A549 treated with GW870086 at 1 μM for 4 hours (cell line): Measurements from ENCODE around the gene SLC16A3. TPM values are rescaled to one million over a fixed set of nuclear protein-coding genes. Genes with fewer than 3 reads are reported as not detected.

Experiments used
- total RNA-seq: library from RNA; stranded (reverse); fragments of 200-300 nt; extraction: Qiagen RNA extraction; gene quantifications from 5 replicates; pipeline ENCODE4 v1.2.3, GENCODE V29; 2022; ENCODE audit warnings: low read depth

SLC16A3 gene
- 130 to 166 TPM (median 152 TPM) in 5 replicates for total RNA-seq

DNA sequence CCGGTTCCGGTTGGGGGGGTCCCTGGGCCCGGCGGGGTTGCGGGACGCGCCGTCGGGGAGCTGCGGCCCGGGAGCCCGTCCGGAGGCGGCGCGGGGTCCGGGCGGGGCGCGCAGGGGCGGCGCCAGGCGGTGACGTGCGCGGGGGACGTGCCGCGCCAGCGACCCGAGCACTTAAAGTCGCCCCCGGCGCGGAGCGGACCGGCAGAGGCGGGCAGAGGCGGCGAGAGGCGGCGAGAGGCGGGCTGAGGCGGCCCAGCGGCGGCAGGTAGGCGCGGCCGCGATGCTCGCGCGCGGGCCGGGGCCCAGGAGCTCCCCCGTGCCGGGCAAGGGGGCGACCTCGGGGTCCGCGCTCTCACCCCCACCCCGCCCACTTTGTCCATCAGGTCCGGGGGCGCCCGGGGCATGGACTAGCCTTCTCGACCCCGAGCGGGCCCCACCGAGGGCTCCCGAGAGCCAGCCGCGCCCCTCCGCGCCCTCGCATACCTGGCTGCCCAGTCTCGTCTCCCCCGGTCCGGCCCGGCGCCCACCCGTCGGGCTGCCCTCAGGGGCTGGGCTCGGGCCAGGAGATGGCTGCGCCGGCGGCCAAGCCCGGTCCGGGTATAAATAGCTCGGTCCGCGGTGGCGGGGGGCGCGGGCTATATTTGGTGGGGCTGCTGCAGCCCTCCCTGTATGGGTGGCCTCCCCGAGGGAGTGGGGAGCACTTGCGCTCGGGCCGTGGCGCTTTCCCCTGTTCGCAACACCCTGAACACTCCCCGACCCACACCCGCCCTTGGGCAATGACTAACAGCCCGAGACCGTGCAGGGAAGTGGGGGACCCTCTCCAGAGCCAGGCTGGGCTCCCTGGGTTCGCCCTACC is at the start of gene SLC16A3:
Gene SLC16A3 (plus strand): TSS at position 201 of the 856 bp plus-strand sequence. CDS start 6,967 bp downstream, outside the sequence.

DNA sequence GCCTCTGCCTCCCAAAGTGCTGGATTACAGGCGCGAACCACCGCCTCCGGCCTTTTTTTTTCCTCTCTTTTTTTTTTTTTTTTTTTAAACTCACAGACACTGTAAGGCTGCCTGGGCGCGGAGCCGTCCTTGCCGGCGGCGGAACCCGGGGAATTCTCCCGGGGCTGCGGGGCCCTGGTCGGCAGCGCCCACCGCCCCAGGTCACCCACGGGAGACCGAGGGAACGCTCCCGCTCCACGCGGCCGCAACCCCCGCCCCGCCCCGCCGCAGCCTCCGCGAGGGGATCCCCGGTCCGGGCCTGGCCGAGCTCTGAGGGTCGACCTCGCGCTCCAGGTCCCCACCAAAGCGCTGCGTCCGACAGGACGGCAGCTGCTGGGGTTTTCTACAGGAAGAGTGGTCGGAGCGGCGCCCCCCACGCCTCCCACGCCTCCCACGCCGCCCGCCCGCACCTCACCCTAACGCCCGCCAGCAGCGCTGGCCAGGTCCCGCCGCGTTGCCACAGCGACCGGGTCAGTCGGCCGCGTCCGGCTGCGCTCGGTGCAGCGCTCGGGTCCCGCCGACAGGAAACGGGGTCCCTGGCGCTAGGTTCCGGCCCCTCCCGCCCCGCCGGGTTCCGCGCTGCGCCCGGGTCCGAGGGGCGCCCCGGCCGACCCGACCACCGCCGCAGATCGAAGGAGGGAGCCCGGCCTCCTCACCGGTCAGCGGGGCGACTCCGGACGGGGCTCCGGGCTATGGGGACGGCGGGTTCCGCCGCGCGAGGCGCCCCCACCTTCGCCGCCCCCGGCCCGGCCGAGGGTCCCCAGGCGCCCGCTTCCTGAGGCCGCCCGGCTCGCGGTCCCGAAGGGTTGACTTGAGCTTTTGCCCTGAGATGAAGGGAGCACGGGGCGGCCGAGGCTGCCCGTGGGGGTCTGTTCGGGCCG is 16.3 kb upstream of the SLC16A3 start, which contains the start of gene CCDC57:
Gene CCDC57 (minus strand): TSS at position 512 of the 920 bp plus-strand sequence. CDS start 10,898 bp downstream, outside the sequence.

DNA sequence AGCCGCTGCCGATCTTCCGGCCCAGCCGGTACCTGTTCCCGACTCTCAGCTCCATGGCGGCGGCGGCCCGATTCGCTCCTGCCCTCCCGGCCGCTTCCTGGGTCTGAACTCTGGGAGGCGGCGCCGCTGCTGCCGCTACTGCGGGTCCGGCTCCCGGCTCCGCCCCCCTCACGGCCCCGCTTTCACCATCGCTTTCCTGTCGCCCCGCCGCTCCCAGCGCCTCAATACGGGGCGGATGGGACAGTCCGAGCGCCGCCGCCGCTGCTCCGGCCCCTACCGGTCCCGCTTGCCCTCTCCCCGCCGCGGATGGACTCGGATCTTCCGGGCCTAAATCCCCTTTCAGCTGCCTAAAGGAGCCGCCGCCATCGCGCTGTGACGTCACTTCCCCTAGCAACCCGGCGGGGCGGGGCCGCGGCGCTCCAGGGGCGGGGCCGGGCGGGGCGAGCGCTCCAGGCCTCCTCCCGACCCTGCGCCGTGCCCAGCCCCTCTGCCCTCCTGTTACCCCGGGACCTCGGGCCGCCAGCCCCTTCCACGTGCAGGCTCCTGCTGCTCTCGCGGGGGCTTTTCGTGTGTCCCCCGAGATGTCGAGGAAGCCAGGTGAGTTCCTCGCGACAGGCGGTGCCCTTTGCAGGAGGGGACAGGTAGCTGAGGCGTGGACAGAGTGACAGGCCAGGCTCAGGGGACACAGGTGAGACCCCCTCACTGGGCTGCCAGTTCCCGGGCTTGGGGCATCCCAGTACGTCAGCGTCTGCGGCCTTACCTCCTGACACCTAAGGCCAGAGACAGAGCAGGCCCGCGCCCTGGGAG is 44.7 kb downstream of the SLC16A3 start, which contains the start of gene CSNK1D:
Gene CSNK1D (minus strand): TSS at position 374 of the 807 bp plus-strand sequence. CDS start 319 bp downstream, at position 55.

Other genes with a start within 250 kb of the SLC16A3 start
- gene CENPX, start 206.2 kb upstream of the SLC16A3 start, total RNA-seq: 155 to 212 TPM (median 190 TPM) in 5 replicates
- 9.7 to 15.3 TPM (median 13.6 TPM) in 5 replicates for gene LRRC45, start 205.7 kb upstream of the SLC16A3 start, total RNA-seq
- gene RAC3, start 197.4 kb upstream of the SLC16A3 start, total RNA-seq: 25.0 to 39.4 TPM (median 34.2 TPM) in 5 replicates
- gene DCXR, start 191.3 kb upstream of the SLC16A3 start, total RNA-seq: 66.6 to 101 TPM (median 95.7 TPM) in 5 replicates
- 16.1 to 25.0 TPM (median 23.9 TPM) in 5 replicates for gene RFNG, start 177.2 kb upstream of the SLC16A3 start, total RNA-seq
- gene GPS1, start 177.1 kb upstream of the SLC16A3 start, total RNA-seq: 99.8 to 139 TPM (median 137 TPM) in 5 replicates
- gene DUS1L, start 163.2 kb upstream of the SLC16A3 start, total RNA-seq: 80.3 to 145 TPM (median 129 TPM) in 5 replicates
- 102 to 132 TPM (median 126 TPM) in 5 replicates for gene FASN, start 130.8 kb upstream of the SLC16A3 start, total RNA-seq
- gene CCDC57, start 16.2 kb upstream of the SLC16A3 start, total RNA-seq: 21.3 to 30.1 TPM (median 28.8 TPM) in 5 replicates
- 200 to 236 TPM (median 232 TPM) in 5 replicates for gene CSNK1D, start 44.7 kb downstream of the SLC16A3 start, total RNA-seq
- gene CD7, start 88.6 kb downstream of the SLC16A3 start, total RNA-seq: 0.16 to 0.42 TPM in 2 of 5 replicates, not detected in the others
- gene SECTM1, start 104.7 kb downstream of the SLC16A3 start, total RNA-seq: 1.6 to 2.8 TPM (median 1.7 TPM) in 5 replicates
- gene TEX19, start 130.2 kb downstream of the SLC16A3 start, total RNA-seq: 0.37 to 0.51 TPM (median 0.45 TPM) in 5 replicates
- gene UTS2R, start 142.7 kb downstream of the SLC16A3 start, total RNA-seq: not detected in 5 replicates
- 11.8 to 13.7 TPM (median 12.8 TPM) in 5 replicates for gene HEXD, start 189.3 kb downstream of the SLC16A3 start, total RNA-seq
- 18.1 to 26.4 TPM (median 24.5 TPM) in 5 replicates for gene OGFOD3, start 189.5 kb downstream of the SLC16A3 start, total RNA-seq
- 48.7 to 58.6 TPM (median 55.5 TPM) in 5 replicates for gene CYBC1, start 221.7 kb downstream of the SLC16A3 start, total RNA-seq
- gene NARF, start 229.7 kb downstream of the SLC16A3 start, total RNA-seq: 47.7 to 55.1 TPM (median 52.0 TPM) in 5 replicates